ENCODE results near the gene THNSL1. TPM values are rescaled to one million over a fixed set of nuclear protein-coding genes. Genes with fewer than 3 reads are reported as not detected.

Gene THNSL1
- total and polyA plus RNA-seq, 8 donors, result under 0.01 to 5.0 (median 1.3) TPM

DNA sequence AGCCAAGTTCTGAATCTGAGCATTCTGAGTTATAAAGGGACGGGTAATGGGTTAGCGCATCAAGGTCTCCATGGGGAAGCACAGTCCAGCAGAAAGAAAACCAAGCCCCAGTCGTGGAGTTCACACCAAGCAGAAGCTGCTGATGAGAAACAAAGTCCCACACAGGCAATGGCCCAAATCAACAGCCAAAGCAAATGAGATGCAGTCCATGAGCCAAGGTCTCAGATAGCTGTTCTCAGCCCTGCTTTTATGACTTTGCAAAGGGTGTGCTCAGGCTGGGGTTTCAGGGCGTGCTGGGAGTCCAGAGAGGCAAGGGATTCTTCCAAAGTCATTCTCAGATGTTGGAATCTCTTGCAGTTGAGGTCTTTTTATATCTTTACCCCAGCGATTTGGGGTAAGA is 32.0 kb downstream of the THNSL1 start:
- H3K9me3 ChIP-seq, result no peaks in the 10 kb centered on the region
- H3K36me3 ChIP-seq, result no peaks in the 10 kb centered on the region
- no peaks in the 10 kb centered on the region for H3K27me3 ChIP-seq
- H3K4me3 ChIP-seq, result no peak overlapping the region
- DNase-seq, result no peak
- TF ChIP-seq POLR2AphosphoS5 (IDR thresholded peaks at IDR 0.05) (no peak), EP300 (IDR thresholded peaks at IDR 0.05) (no peak), POLR2A (IDR thresholded peaks at IDR 0.05) (no peak)
- TF ChIP-seq, protein P1, sequence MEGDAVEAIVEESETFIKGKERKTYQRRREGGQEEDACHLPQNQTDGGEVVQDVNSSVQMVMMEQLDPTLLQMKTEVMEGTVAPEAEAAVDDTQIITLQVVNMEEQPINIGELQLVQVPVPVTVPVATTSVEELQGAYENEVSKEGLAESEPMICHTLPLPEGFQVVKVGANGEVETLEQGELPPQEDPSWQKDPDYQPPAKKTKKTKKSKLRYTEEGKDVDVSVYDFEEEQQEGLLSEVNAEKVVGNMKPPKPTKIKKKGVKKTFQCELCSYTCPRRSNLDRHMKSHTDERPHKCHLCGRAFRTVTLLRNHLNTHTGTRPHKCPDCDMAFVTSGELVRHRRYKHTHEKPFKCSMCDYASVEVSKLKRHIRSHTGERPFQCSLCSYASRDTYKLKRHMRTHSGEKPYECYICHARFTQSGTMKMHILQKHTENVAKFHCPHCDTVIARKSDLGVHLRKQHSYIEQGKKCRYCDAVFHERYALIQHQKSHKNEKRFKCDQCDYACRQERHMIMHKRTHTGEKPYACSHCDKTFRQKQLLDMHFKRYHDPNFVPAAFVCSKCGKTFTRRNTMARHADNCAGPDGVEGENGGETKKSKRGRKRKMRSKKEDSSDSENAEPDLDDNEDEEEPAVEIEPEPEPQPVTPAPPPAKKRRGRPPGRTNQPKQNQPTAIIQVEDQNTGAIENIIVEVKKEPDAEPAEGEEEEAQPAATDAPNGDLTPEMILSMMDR (IDR thresholded peaks at IDR 0.05), result no peak
- intact Hi-C loops (cut with DNase I; ENCODE audit: low total_unique reads), result no loop called here
- H3K27ac ChIP-seq, result no peak overlapping the region
- no peaks in the 10 kb centered on the region for H3K4me1 ChIP-seq
- WGBS, 5 donors, result 75 to 91% (median 86%) methylated on average over 5 of the region's 5 CpGs

DNA sequence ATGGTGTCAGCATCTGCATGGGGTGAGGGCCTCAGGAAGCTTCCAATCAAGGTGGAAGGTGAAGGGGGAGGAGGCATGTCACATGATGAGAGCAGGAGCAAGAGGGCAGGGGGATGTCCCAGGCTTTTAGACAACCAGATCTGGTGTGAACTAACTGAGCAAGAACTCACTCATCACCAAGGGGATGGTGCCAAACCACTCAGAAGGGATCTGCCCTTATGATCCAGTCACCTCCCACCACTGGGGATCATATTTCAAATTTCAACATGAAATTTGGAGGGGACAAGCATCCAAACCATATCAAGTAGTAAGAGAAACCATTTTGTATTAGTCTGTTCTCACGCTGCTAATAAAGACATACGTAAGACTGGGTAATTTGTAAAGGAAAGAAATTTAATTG is 33.6 kb downstream of the THNSL1 start:
- TF ChIP-seq, protein P1 (IDR thresholded peaks at IDR 0.05), result no peak
- no peak for TF ChIP-seq POLR2A (IDR thresholded peaks at IDR 0.05)
- Histone ChIP-seq H3K27me3 (no peaks in the 10 kb centered on the region), H3K27ac (no peak overlapping the region), H3K9me3 (no peaks in the 10 kb centered on the region), H3K4me1 (no peaks in the 10 kb centered on the region), H3K36me3 (no peaks in the 10 kb centered on the region), H3K4me3 (no peak overlapping the region)
- DNase-seq, result no peak
- 88 to 98% (median 97%) methylated on average over 2 of the region's 2 CpGs for WGBS, 5 donors
- intact Hi-C loops (cut with DNase I; ENCODE audit: low total_unique reads), result no loop called here

DNA sequence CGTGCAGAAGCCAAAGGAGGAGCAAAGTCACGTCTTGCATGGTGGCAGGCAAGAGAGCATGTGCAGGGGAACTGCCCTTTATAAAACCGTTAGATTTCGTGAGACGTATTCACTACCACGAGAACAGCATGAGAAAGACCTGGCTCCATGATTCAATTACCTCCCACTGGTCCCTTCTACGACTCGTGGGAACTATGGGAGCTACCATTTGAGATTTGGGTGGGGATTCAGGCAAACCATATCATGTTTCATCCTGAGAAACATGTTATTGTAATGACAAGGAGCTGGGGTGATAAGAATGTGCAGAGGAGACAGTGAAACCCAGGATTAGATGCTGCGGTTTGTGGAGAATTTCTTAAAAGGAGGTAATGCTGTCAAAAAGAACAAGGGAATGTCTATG is 34.0 kb downstream of the THNSL1 start:
- Histone ChIP-seq H3K9me3 (no peaks in the 10 kb centered on the region), H3K27me3 (no peaks in the 10 kb centered on the region), H3K4me1 (no peaks in the 10 kb centered on the region), H3K4me3 (no peak overlapping the region), H3K36me3 (no peaks in the 10 kb centered on the region), H3K27ac (no peak overlapping the region)
- TF ChIP-seq POLR2A (IDR thresholded peaks at IDR 0.05) (no peak), POLR2AphosphoS5 (IDR thresholded peaks at IDR 0.05) (no peak), EP300 (IDR thresholded peaks at IDR 0.05) (no peak)
- TF ChIP-seq, protein P1 (IDR thresholded peaks at IDR 0.05), result no peak
- DNase-seq, result no peak
- WGBS, 5 donors, result 85 to 93% (median 88%) methylated on average over 9 of the region's 9 CpGs
- intact Hi-C loops (cut with DNase I; ENCODE audit: low total_unique reads), result no loop called here

GRCh38 chr10:25052012-25052411 is 35.6 kb downstream of the THNSL1 start:
- Histone ChIP-seq H3K4me3 (no peak overlapping the region), H3K4me1 (no peaks in the 10 kb centered on the region), H3K9me3 (no peaks in the 10 kb centered on the region), H3K27ac (no peak overlapping the region), H3K36me3 (no peaks in the 10 kb centered on the region), H3K27me3 (no peaks in the 10 kb centered on the region)
- DNase-seq, result no peak
- TF ChIP-seq EP300 (IDR thresholded peaks at IDR 0.05) (no peak), POLR2A (IDR thresholded peaks at IDR 0.05) (no peak), POLR2AphosphoS5 (IDR thresholded peaks at IDR 0.05) (no peak)
- TF ChIP-seq, protein P1 (IDR thresholded peaks at IDR 0.05), result no peak
- 29 to 54% (median 46%) methylated on average over 1 of the region's 1 CpG for WGBS, 5 donors
- intact Hi-C loops (cut with DNase I; ENCODE audit: low total_unique reads), result no loop called here
